Stimulated activated naive CD4-positive, alpha-beta T cell (primary cell): ENCODE data around the gene TMEM151A.

Experiments used
- DNase-seq, 6 experiments: peaks; one replicate each; lab custom pipeline; 2025; lab: John Stamatoyannopoulos, UW

Gene TMEM151A

GRCh38 chr11:66322732-66323427 is 31.2 kb downstream of the TMEM151A start:
- DNase-seq: no peak

GRCh38 chr11:66323684-66324083 is 32.0 kb downstream of the TMEM151A start:
- no peak for DNase-seq

- no peak for DNase-seq
These were observed 33.0 kb downstream of the TMEM151A start for GRCh38 chr11:66324664-66325063.

GRCh38 chr11:66325263-66325671 is 33.6 kb downstream of the TMEM151A start:
- no peak for DNase-seq

GRCh38 chr11:66326261-66327111 is 34.8 kb downstream of the TMEM151A start:
- peak; percentile 15 to 49 (median 34) for DNase-seq

GRCh38 chr11:66327171-66328030 is 35.7 kb downstream of the TMEM151A start:
- DNase-seq: no peak

- no peak for DNase-seq
These were observed 36.3 kb downstream of the TMEM151A start for GRCh38 chr11:66328031-66328301.

GRCh38 chr11:66328302-66329144 is 36.8 kb downstream of the TMEM151A start:
- peak; percentile 63 to 87 (median 77) for DNase-seq

GRCh38 chr11:66329165-66329673 is 37.5 kb downstream of the TMEM151A start:
- no peak for DNase-seq

- DNase-seq: no peak
These were observed 39.2 kb downstream of the TMEM151A start for GRCh38 chr11:66330931-66331330.

- no peak for DNase-seq
These were observed 40.1 kb downstream of the TMEM151A start for GRCh38 chr11:66331542-66332370.

GRCh38 chr11:66332371-66333219 is 40.9 kb downstream of the TMEM151A start:
- DNase-seq: no peak

- no peak for DNase-seq
These were observed 41.7 kb downstream of the TMEM151A start for GRCh38 chr11:66333220-66333877.

- no peak for DNase-seq
These were observed 42.4 kb downstream of the TMEM151A start for GRCh38 chr11:66333896-66334604.

GRCh38 chr11:66334605-66335442 is 43.1 kb downstream of the TMEM151A start:
- DNase-seq: no peak

- peak in 1 of 6 experiments; percentile 18 for DNase-seq
These were observed 44.0 kb downstream of the TMEM151A start for GRCh38 chr11:66335531-66336233.
